GM19438 (cell line): Measurements from ENCODE around the gene NXPH4.

Experiments used
- ATAC-seq: cut with Tn5 transposase; IDR thresholded peaks from one replicate; pipeline ENCODE4 v1.9.1; 2021; ENCODE audit warnings: low read depth; ENCODE audit not compliant: unreplicated experiment

Gene NXPH4

GRCh38 chr12:57182918-57183575, 33.5 kb upstream of the NXPH4 start:
- ATAC-seq = peak; percentile 89

- no peak for ATAC-seq
Observed at GRCh38 chr12:57183939-57184725, 32.5 kb upstream of the NXPH4 start.

- ATAC-seq = no peak
Observed at GRCh38 chr12:57185403-57185802, 31.2 kb upstream of the NXPH4 start.

GRCh38 chr12:57185906-57186508, 30.6 kb upstream of the NXPH4 start:
- no peak for ATAC-seq

- ATAC-seq = no peak
Observed at GRCh38 chr12:57187222-57188089, 29.1 kb upstream of the NXPH4 start.

GRCh38 chr12:57188090-57188425, 28.5 kb upstream of the NXPH4 start:
- no peak for ATAC-seq

GRCh38 chr12:57190037-57190436, 26.6 kb upstream of the NXPH4 start:
- no peak for ATAC-seq

GRCh38 chr12:57190821-57191220, 25.8 kb upstream of the NXPH4 start:
- ATAC-seq = no peak

GRCh38 chr12:57191410-57191809, 25.2 kb upstream of the NXPH4 start:
- ATAC-seq = no peak

GRCh38 chr12:57192920-57193319, 23.7 kb upstream of the NXPH4 start:
- no peak for ATAC-seq

- no peak for ATAC-seq
Observed at GRCh38 chr12:57193706-57194245, 22.8 kb upstream of the NXPH4 start.

GRCh38 chr12:57194253-57194652, 22.3 kb upstream of the NXPH4 start:
- no peak for ATAC-seq

GRCh38 chr12:57195186-57195585, 21.4 kb upstream of the NXPH4 start:
- no peak for ATAC-seq

GRCh38 chr12:57195611-57196371, 20.8 kb upstream of the NXPH4 start:
- no peak for ATAC-seq

- ATAC-seq = no peak
Observed at GRCh38 chr12:57196439-57196838, 20.2 kb upstream of the NXPH4 start.

- no peak for ATAC-seq
Observed at GRCh38 chr12:57196956-57197355, 19.6 kb upstream of the NXPH4 start.

- ATAC-seq = no peak
Observed at GRCh38 chr12:57198329-57198728, 18.3 kb upstream of the NXPH4 start.

- ATAC-seq = no peak
Observed at GRCh38 chr12:57199191-57199590, 17.4 kb upstream of the NXPH4 start.

GRCh38 chr12:57200497-57200896, 16.1 kb upstream of the NXPH4 start:
- ATAC-seq = no peak

GRCh38 chr12:57201219-57201618, 15.4 kb upstream of the NXPH4 start:
- ATAC-seq = no peak
